Cardiac fibroblast (primary cell): ENCODE data around the gene MAN1B1.

Source experiments
- DNase-seq, 2 donors: peaks; one replicate each; pipeline versions ENCODE4 v3.0.0 to v3.0.0-alpha.2; 2010; ENCODE audit warnings: low read depth in 2 of 2
- H3K4me3 ChIP-seq, 2 donors: replicated peaks in 1 of 2; 1 replicate in 1 of 2; 2 replicates in 1 of 2; pipeline ENCODE4 v1.5.1; 2011; ENCODE audit warnings: low read depth in 2 of 2, low read length in 2 of 2, mild to moderate bottlenecking in 2 of 2, moderate library complexity in 1 of 2
- TF ChIP-seq, protein P1 (sequence below): IDR thresholded peaks from one replicate; pipeline ENCODE4 v1.5.1; 2011; ENCODE audit warnings: low read depth, mild to moderate bottlenecking, low read length, inconsistent platforms

MAN1B1 gene

DNA sequence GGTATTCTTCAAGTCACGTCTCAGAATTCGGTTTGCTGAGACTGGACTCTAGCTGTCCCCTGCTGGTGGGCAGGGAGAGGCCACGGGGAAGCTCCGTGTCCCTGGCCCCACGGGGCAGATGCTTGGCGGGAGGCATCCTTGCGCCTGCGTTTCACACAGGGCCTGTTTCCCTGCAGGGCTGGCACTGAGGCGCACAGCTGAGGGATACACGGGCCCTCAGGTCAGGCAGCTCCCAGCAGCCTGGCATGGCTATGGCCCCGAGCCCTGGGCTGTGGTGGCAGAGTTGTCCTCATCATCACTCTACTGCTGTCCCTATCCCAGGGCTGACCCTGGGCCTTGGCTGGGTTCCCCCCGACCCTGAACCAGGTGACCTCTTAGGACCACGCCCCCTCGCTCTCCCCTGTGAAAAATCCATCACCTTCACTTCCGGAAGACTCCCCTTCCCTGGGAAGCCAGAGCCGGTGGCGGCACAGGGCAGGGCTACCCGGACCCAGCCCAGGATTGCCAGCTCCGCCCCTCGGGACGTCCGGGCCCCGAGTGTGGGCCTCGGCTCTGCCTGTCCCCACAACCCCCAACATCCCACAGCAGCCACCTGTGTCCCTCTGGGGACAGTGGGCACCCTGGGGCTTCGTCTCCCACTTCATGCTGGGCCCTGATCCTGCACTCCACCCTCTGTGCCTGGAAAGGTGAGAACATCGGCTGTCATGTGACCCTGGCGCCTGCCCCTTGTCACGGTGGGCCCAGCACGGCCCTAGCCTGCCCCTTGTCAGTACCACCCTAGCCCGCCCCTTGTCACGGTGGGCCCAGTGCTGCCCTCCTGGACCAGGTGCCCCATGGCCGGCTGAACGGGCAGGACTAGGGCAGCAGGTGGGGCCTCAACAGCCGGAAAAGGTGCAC lies 22.7 kb downstream of the MAN1B1 start:
- no peak overlapping the region for H3K4me3 ChIP-seq
- TF ChIP-seq, protein P1, sequence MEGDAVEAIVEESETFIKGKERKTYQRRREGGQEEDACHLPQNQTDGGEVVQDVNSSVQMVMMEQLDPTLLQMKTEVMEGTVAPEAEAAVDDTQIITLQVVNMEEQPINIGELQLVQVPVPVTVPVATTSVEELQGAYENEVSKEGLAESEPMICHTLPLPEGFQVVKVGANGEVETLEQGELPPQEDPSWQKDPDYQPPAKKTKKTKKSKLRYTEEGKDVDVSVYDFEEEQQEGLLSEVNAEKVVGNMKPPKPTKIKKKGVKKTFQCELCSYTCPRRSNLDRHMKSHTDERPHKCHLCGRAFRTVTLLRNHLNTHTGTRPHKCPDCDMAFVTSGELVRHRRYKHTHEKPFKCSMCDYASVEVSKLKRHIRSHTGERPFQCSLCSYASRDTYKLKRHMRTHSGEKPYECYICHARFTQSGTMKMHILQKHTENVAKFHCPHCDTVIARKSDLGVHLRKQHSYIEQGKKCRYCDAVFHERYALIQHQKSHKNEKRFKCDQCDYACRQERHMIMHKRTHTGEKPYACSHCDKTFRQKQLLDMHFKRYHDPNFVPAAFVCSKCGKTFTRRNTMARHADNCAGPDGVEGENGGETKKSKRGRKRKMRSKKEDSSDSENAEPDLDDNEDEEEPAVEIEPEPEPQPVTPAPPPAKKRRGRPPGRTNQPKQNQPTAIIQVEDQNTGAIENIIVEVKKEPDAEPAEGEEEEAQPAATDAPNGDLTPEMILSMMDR = no peak
- DNase-seq = no peak

DNA sequence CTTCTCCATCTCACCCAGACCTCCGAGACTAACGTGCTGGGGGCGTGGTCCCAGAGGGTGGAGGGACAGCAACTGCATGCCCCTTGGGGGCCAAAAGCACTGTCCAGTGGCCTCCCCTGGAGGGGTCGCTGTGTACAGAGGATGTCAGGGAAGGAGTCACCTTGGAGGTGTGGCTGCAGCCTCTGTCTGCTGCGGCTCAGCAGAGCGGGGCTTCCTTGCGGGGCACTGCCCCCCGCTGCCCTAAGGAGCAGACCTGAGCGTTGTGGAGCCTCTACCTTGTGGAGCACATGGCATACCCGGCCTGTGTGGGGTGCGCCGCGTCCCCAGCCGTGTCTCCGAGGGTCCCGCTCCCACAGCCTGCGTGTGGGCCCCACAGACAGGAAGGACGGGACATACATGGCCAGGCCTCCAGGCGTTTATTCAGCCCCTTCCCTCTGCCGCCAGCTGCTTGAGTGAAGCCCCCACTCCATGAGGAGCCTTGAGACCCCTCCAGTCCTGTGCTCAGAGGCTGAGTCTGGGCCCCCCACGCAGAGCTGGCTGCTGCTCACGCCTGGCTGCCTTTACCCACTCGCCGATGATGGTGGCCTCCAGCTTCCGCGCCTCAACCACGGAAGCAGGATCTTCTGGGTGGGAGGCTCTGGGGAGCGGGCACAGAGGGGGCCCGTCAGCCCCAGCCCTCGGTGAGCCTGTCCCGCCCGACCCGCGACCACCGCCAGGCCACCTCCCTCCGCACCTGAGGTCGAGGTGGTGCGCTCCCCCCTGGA lies 23.5 kb downstream of the MAN1B1 start:
- no peak overlapping the region for H3K4me3 ChIP-seq
- no peak for DNase-seq
- TF ChIP-seq, protein P1 = no peak

DNA sequence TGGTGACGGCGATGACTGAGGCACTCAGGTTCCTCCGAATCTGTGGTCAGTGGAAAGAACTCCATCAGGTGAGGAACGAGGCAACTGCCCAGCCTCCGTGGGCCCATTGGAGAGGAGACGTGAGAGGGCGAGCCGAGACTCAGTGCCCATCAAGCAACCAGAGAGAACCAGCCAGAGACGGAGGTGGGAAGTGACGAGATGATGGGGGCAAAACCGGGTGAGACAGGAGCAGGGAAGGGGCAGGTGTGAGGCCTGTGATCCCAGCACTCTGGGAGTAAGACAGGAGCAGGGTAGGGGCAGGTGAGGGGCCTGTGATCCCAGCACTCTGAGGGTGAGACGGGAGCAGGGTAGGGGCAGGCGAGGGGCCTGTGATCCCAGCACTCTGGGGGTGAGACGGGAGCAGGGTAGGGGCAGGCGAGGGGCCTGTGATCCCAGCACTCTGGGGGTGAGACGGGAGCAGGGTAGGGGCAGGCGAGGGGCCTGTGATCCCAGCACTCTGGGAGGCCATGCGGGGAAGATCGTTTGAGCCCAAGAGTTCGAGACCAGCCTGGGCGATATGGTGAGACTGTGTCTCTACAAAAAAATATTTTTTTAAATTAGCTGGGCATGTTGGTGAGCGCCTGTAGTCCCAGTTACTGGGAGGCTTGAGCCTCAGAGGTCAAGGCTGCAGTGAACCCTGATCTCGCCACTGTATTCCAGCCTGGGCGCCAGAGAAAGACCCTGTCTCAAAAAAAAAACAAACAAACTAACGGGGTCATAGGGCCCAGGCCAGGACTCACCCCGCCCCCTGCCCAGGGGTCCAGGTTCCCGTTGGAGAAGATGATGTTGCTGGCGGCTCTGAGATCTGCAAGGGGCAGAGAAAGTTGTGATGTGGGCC lies 24.4 kb downstream of the MAN1B1 start:
- DNase-seq = no peak
- no peak overlapping the region for H3K4me3 ChIP-seq
- TF ChIP-seq, protein P1 = no peak

DNA sequence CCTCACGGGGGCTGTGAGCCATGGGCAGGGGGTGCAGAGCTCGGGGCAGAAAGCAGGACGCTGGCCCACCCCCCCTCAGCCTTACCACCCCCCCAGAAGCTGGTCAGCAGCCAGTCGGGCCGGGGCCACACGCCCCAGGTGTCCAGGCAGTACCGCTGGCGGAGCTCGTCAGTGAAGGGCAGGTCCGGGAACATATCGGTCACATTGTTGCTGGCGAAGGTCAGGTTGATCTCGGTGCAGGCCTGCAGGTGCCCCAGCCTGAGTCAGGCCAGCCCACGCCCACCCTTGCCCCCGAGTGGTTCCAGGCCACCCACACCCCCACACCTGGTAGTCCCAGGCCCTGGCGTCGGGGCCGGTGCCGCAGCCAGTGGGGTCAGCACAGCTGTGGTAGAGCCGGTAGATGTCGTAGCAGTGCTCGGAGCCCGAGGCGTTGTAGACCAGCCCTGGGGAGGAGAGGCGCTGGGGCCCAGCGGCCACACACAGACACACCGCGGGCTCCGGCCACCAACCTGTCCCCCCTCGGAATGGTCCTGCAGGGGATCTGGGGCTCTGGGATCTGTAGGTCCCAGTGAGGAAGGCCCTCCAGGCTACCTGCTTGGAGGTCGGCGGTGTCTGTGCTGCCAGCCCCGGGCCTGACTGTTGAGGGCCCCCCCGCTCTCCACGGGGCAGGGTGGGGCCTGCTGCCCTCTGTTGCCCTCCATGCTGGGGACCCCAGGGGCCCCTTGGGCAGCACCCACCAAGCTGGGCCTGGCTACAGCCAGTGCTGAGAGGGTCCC lies 25.2 kb downstream of the MAN1B1 start:
- TF ChIP-seq, protein P1 = no peak
- DNase-seq = no peak
- H3K4me3 ChIP-seq = no peak overlapping the region

DNA sequence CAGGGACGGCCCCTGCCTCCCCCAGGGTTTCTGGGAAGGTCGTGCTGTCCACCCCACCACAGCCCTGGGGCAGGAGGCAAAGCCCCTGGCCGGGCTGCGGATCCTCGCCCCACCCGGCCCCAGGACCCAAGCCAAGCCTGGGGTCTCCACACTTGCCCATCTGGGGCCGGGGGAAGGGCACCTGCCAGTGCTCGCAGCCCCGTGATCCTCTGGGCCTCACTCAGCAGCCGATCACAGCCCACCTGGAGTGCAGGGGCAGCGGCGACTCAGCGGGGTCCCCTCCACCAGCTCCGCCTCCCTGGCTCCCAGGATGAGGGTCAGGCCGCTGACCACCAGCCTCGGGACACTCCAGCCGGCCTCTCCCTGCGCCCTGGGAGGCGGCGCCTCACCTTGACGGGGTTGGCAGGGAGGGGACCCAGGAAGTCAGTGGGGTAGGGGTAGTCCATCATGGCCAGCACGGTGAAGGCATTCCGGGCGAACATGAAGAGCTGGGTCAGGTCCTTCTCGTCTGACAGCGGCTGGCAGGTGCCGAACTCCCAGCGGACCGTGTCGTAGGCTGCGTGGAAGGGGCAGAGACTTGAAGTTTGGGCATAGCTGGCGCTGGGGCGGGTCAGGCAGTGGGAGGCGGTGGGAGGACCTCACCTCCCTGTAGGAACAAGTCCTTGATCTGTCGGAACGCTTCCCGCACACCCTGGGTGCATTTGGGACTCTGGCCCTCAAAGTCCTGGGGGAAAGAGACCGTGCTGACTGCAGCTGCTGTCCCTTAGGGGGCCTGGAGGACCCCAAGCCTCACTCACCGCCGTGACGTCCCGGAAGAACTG lies 26.0 kb downstream of the MAN1B1 start:
- DNase-seq = no peak
- TF ChIP-seq, protein P1 = no peak
- H3K4me3 ChIP-seq = no peak overlapping the region
